GM18498 (cell line): ENCODE results near the gene TJP3.

Experiments used
- ATAC-seq: cut with Tn5 transposase; IDR thresholded peaks from one replicate; pipeline ENCODE4 v1.9.1; 2021; ENCODE audit warnings: mild to moderate bottlenecking, moderate library complexity; ENCODE audit not compliant: unreplicated experiment

Gene TJP3

GRCh38 chr19:3783660-3784584 lies 75.7 kb downstream of the TJP3 start:
- no peak for ATAC-seq

- no peak for ATAC-seq
Measured at GRCh38 chr19:3784607-3785450, 76.6 kb downstream of the TJP3 start.

GRCh38 chr19:3785451-3785937 lies 77.3 kb downstream of the TJP3 start:
- no peak for ATAC-seq

GRCh38 chr19:3785938-3786824 lies 78.0 kb downstream of the TJP3 start, which contains the start of gene MATK:
Gene MATK (minus strand): TSS chr19:3786381. CDS start chr19:3785135, 1,246 bp downstream.
- no peak for ATAC-seq

GRCh38 chr19:3788996-3789778 lies 81.0 kb downstream of the TJP3 start:
- ATAC-seq: no peak

GRCh38 chr19:3790209-3790734 lies 82.1 kb downstream of the TJP3 start:
- ATAC-seq: no peak

GRCh38 chr19:3790941-3791340 lies 82.8 kb downstream of the TJP3 start:
- no peak for ATAC-seq

- no peak for ATAC-seq
Measured at GRCh38 chr19:3792114-3792513, 83.9 kb downstream of the TJP3 start.

- ATAC-seq: no peak
Measured at GRCh38 chr19:3793799-3794198, 85.6 kb downstream of the TJP3 start.

- no peak for ATAC-seq
Measured at GRCh38 chr19:3796358-3796757, 88.2 kb downstream of the TJP3 start.

- no peak for ATAC-seq
Measured at GRCh38 chr19:3798137-3798536, 90.0 kb downstream of the TJP3 start.
